ENCODE data around the gene CTDSPL.

Gene CTDSPL

GRCh38 chr3:37954881-37955280 is 93.2 kb downstream of the CTDSPL start:
- no peak for DNase-seq
- Histone ChIP-seq H3K27ac (ENCODE audit: low read length, poor library complexity, severe bottlenecking) (no peak overlapping the region), H3K36me3 (ENCODE audit: control insufficient read depth in 1 of 2, insufficient read depth in 2 of 2, low read depth in 1 of 2, low read length in 2 of 2) (peaks cover 18 to 33% of the 10 kb centered on the region in 2 experiments), H2BK12ac (ENCODE audit: low read length in 2 of 2) (no peak overlapping the region), H3K9me3 (ENCODE audit: control insufficient read depth, low read length) (no peaks in the 10 kb centered on the region), H3K14ac (ENCODE audit: low read length in 2 of 2) (no peak overlapping the region), H2BK15ac (ENCODE audit: low read depth, poor library complexity, severe bottlenecking) (no peak overlapping the region), H3K4me1 (ENCODE audit: control insufficient read depth, insufficient read depth, low read depth, low read length) (peaks cover 2% of the 10 kb centered on the region), H3K9ac (ENCODE audit: low read length) (no peak overlapping the region), H4K91ac (ENCODE audit: low read length) (no peak overlapping the region), H2AFZ (ENCODE audit: low read depth, low read length) (no peak overlapping the region), H3K27me3 (ENCODE audit: control insufficient read depth in 1 of 2, insufficient read depth in 1 of 2, low read length in 2 of 2) (no peaks in the 10 kb centered on the region), H4K8ac (ENCODE audit: low read length) (peak overlapping the region; percentile 24), H2BK120ac (ENCODE audit: low read depth, low read length) (no peak overlapping the region), H2AK5ac (ENCODE audit: low read length, severe bottlenecking) (no peak overlapping the region), H3K4me3 (ENCODE audit: insufficient read depth in 1 of 2, low read depth in 1 of 2, low read length in 2 of 2) (no peak overlapping the region), H3K79me1 (replicated peaks; ENCODE audit: low read length, poor library complexity, severe bottlenecking) (peaks cover 16% of the 10 kb centered on the region), H3K4me2 (ENCODE audit: low read length, poor library complexity, severe bottlenecking) (no peak overlapping the region), H3K4ac (ENCODE audit: low read depth in 1 of 2, low read length in 2 of 2) (no peak overlapping the region), H3K18ac (ENCODE audit: low read depth in 1 of 2, low read length in 2 of 2) (no peak overlapping the region), H3K23ac (ENCODE audit: low read length in 2 of 2) (no peak overlapping the region), H2BK5ac (ENCODE audit: low read depth, low read length, poor library complexity, severe bottlenecking) (no peak overlapping the region)
- over 99% methylated on average over 5 of the region's 6 CpGs for WGBS

DNA sequence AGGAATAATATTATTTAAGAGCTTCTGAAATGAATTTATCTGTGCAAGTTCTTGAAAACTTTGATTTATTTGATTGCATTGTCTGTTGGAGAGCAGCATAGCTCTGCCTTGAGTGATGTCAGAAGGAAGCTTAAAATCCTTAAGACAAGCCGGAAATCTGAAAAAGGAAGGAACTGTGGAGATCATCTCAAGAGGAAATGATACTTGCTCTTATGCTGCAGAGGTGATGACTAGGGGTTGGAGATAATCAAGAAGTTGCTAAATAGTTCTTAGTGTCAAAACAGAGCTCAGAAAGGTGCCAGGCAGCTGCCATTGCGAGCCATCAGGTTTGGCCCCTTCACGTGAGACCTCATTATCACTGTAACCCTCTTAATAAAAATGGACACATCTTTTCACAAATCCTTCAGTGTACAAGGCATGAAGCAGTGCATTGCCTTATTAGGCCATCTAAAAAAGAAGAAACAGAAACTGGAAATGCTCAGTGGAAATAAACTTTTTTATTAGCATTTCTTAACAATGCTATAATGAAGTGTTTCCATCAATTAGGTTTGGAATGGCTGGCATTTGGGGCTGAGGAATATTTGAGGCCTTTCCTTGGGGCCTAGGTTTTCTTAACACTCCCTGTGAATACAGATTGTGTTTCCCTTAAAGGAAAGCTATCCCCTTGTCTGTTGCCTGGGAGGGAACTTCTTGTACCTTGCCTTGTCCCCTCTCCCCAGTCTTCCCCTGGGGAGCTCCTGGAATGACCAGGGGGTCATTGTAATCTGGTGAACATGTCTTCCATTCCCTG is 94.4 kb downstream of the CTDSPL start:
- Histone ChIP-seq H2BK120ac (ENCODE audit: low read depth, low read length) (no peak overlapping the region), H2BK15ac (ENCODE audit: low read depth, poor library complexity, severe bottlenecking) (no peak overlapping the region), H3K23ac (ENCODE audit: low read length in 2 of 2) (no peak overlapping the region), H2BK5ac (ENCODE audit: low read depth, low read length, poor library complexity, severe bottlenecking) (no peak overlapping the region), H3K9me3 (ENCODE audit: control insufficient read depth, low read length) (no peaks in the 10 kb centered on the region), H2AFZ (ENCODE audit: low read depth, low read length) (no peak overlapping the region), H3K4me2 (ENCODE audit: low read length, poor library complexity, severe bottlenecking) (no peak overlapping the region), H3K4ac (ENCODE audit: low read depth in 1 of 2, low read length in 2 of 2) (no peak overlapping the region), H3K14ac (ENCODE audit: low read length in 2 of 2) (peak overlapping the region in 1 of 2 experiments; percentile 29), H3K27ac (ENCODE audit: low read length, poor library complexity, severe bottlenecking) (no peak overlapping the region), H3K9ac (ENCODE audit: low read length) (no peak overlapping the region), H3K4me1 (ENCODE audit: control insufficient read depth, insufficient read depth, low read depth, low read length) (peaks cover 2% of the 10 kb centered on the region), H2AK5ac (ENCODE audit: low read length, severe bottlenecking) (peak overlapping the region; percentile 74), H4K8ac (ENCODE audit: low read length) (no peak overlapping the region), H2BK12ac (ENCODE audit: low read length in 2 of 2) (no peak overlapping the region), H3K18ac (ENCODE audit: low read depth in 1 of 2, low read length in 2 of 2) (no peak overlapping the region), H3K36me3 (ENCODE audit: control insufficient read depth in 1 of 2, insufficient read depth in 2 of 2, low read depth in 1 of 2, low read length in 2 of 2) (peaks cover 19 to 31% of the 10 kb centered on the region in 2 experiments), H3K79me1 (replicated peaks; ENCODE audit: low read length, poor library complexity, severe bottlenecking) (peaks cover 13% of the 10 kb centered on the region), H3K4me3 (ENCODE audit: insufficient read depth in 1 of 2, low read depth in 1 of 2, low read length in 2 of 2) (no peak overlapping the region), H3K27me3 (ENCODE audit: control insufficient read depth in 1 of 2, insufficient read depth in 1 of 2, low read length in 2 of 2) (no peaks in the 10 kb centered on the region), H4K91ac (ENCODE audit: low read length) (no peak overlapping the region)
- DNase-seq: no peak
- WGBS: 78% methylated on average over 3 of the region's 3 CpGs

DNA sequence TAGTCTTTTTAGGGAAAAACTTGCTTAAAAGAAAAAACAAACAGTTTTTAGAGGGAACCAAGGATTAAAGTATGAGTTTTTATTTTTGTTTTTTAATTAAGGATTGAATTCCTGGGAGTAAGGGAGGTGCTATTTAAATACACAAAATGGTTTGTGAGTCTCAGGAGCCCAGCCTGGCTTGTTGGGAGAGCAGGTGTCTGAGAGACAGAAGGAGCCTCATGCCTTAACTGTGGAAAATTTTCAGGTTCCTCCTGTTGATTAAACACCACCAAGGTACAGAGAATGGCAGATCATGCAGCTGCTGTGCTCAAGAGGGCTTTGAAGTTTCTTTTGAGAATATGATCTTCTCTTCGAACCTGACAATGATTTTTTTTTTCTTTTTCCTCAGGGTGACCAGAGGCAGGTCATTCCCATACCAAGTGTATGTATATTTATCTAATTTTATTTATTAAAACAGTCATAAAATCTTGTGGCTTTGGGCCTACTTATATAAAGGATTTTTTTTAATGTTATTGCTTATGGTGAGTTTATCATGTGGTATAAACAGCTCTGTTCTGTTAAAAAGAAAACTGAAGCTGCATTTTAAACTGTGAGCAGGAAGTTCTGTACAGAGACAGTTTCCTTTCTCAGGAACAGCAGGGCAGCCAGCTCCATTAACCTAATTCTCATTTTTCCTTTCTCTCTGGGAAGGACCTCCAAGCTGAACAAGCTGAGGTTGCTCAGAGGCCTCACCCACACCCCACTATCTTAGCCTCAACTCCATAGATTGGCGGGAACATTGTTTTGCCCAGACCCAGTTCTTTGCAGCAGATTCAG is 95.3 kb downstream of the CTDSPL start:
- Histone ChIP-seq H3K4me2 (ENCODE audit: low read length, poor library complexity, severe bottlenecking) (no peak overlapping the region), H3K4ac (ENCODE audit: low read depth in 1 of 2, low read length in 2 of 2) (peak overlapping the region in 1 of 2 experiments; percentile 40), H3K27me3 (ENCODE audit: control insufficient read depth in 1 of 2, insufficient read depth in 1 of 2, low read length in 2 of 2) (no peaks in the 10 kb centered on the region), H3K14ac (ENCODE audit: low read length in 2 of 2) (peak overlapping the region in 1 of 2 experiments; percentile 87), H2AFZ (ENCODE audit: low read depth, low read length) (no peak overlapping the region), H3K4me1 (ENCODE audit: control insufficient read depth, insufficient read depth, low read depth, low read length) (peaks cover 3% of the 10 kb centered on the region), H3K27ac (ENCODE audit: low read length, poor library complexity, severe bottlenecking) (no peak overlapping the region), H3K36me3 (ENCODE audit: control insufficient read depth in 1 of 2, insufficient read depth in 2 of 2, low read depth in 1 of 2, low read length in 2 of 2) (peaks cover 19 to 31% of the 10 kb centered on the region in 2 experiments), H3K9ac (ENCODE audit: low read length) (no peak overlapping the region), H2BK120ac (ENCODE audit: low read depth, low read length) (no peak overlapping the region), H3K23ac (ENCODE audit: low read length in 2 of 2) (no peak overlapping the region), H2BK15ac (ENCODE audit: low read depth, poor library complexity, severe bottlenecking) (no peak overlapping the region), H3K9me3 (ENCODE audit: control insufficient read depth, low read length) (no peaks in the 10 kb centered on the region), H2AK5ac (ENCODE audit: low read length, severe bottlenecking) (no peak overlapping the region), H4K91ac (ENCODE audit: low read length) (no peak overlapping the region), H2BK12ac (ENCODE audit: low read length in 2 of 2) (peak overlapping the region; percentile 45 to 95), H3K4me3 (ENCODE audit: insufficient read depth in 1 of 2, low read depth in 1 of 2, low read length in 2 of 2) (no peak overlapping the region), H4K8ac (ENCODE audit: low read length) (no peak overlapping the region), H3K79me1 (replicated peaks; ENCODE audit: low read length, poor library complexity, severe bottlenecking) (peaks cover 13% of the 10 kb centered on the region), H3K18ac (ENCODE audit: low read depth in 1 of 2, low read length in 2 of 2) (peak overlapping the region; percentile 25 to 70), H2BK5ac (ENCODE audit: low read depth, low read length, poor library complexity, severe bottlenecking) (no peak overlapping the region)
- DNase-seq: no peak
- 95% methylated on average over 1 of the region's 2 CpGs for WGBS

GRCh38 chr3:37957539-37957936 is 95.9 kb downstream of the CTDSPL start:
- H3K23ac ChIP-seq (ENCODE audit: low read length in 2 of 2): no peak overlapping the region
- no peaks in the 10 kb centered on the region for H3K9me3 ChIP-seq (ENCODE audit: control insufficient read depth, low read length)
- peaks cover 3% of the 10 kb centered on the region for H3K4me1 ChIP-seq (ENCODE audit: control insufficient read depth, insufficient read depth, low read depth, low read length)
- H2BK5ac ChIP-seq (ENCODE audit: low read depth, low read length, poor library complexity, severe bottlenecking): no peak overlapping the region
- peaks cover 13% of the 10 kb centered on the region for H3K79me1 ChIP-seq (replicated peaks; ENCODE audit: low read length, poor library complexity, severe bottlenecking)
- no peak overlapping the region for H2BK120ac ChIP-seq (ENCODE audit: low read depth, low read length)
- no peaks in the 10 kb centered on the region for H3K27me3 ChIP-seq (ENCODE audit: control insufficient read depth in 1 of 2, insufficient read depth in 1 of 2, low read length in 2 of 2)
- H4K8ac ChIP-seq (ENCODE audit: low read length): peak overlapping the region; percentile 83
- H3K4me3 ChIP-seq (ENCODE audit: insufficient read depth in 1 of 2, low read depth in 1 of 2, low read length in 2 of 2): peak overlapping the region in 1 of 2 experiments; percentile 23
- no peak overlapping the region for H2BK15ac ChIP-seq (ENCODE audit: low read depth, poor library complexity, severe bottlenecking)
- H3K14ac ChIP-seq (ENCODE audit: low read length in 2 of 2): peak overlapping the region in 1 of 2 experiments; percentile 87
- H3K4ac ChIP-seq (ENCODE audit: low read depth in 1 of 2, low read length in 2 of 2): peak overlapping the region in 1 of 2 experiments; percentile 40
- H3K36me3 ChIP-seq (ENCODE audit: control insufficient read depth in 1 of 2, insufficient read depth in 2 of 2, low read depth in 1 of 2, low read length in 2 of 2): peaks cover 19 to 31% of the 10 kb centered on the region in 2 experiments
- no peak overlapping the region for H3K4me2 ChIP-seq (ENCODE audit: low read length, poor library complexity, severe bottlenecking)
- no peak overlapping the region for H2AK5ac ChIP-seq (ENCODE audit: low read length, severe bottlenecking)
- peak overlapping the region; percentile 45 to 95 for H2BK12ac ChIP-seq (ENCODE audit: low read length in 2 of 2)
- H4K91ac ChIP-seq (ENCODE audit: low read length): no peak overlapping the region
- no peak for DNase-seq
- no peak overlapping the region for H2AFZ ChIP-seq (ENCODE audit: low read depth, low read length)
- no peak overlapping the region for H3K27ac ChIP-seq (ENCODE audit: low read length, poor library complexity, severe bottlenecking)
- WGBS: 92% methylated on average over 6 of the region's 7 CpGs
- H3K18ac ChIP-seq (ENCODE audit: low read depth in 1 of 2, low read length in 2 of 2): peak overlapping the region; percentile 25 to 70
- no peak overlapping the region for H3K9ac ChIP-seq (ENCODE audit: low read length)
